ENCODE data around the gene AMIGO3.
A peak's percentile ranks its signal among the peaks of the same experiment; 100 is the strongest.
"Not testable (repeated sequence)": the region's sequence is repeated elsewhere in the genome, so short reads cannot be mapped to it uniquely, and the experiment has no call there.

Gene AMIGO3

GRCh38 chr3:49719214-49719884 is at the start of gene AMIGO3:
Gene AMIGO3, minus strand, starts transcription at chr3:49719684. Its CDS starts 219 bp downstream, at chr3:49719465.
- peak; percentile 83 for DNase-seq (ENCODE audit: low read depth)

GRCh38 chr3:49763981-49764380 is 44.5 kb upstream of the AMIGO3 start:
- no peak for DNase-seq (ENCODE audit: low read depth)

- DNase-seq (ENCODE audit: low read depth) = no peak
Measured at GRCh38 chr3:49761661-49762060, 42.2 kb upstream of the AMIGO3 start.

- no peak for DNase-seq (ENCODE audit: low read depth)
Measured at GRCh38 chr3:49759226-49759625, 39.7 kb upstream of the AMIGO3 start.

GRCh38 chr3:49757197-49757596 is 37.7 kb upstream of the AMIGO3 start:
- no peak for DNase-seq (ENCODE audit: low read depth)

GRCh38 chr3:49756036-49756435 is 36.6 kb upstream of the AMIGO3 start:
- no peak for DNase-seq (ENCODE audit: low read depth)

- DNase-seq (ENCODE audit: low read depth) = no peak
Measured at GRCh38 chr3:49754536-49754935, 35.1 kb upstream of the AMIGO3 start.

GRCh38 chr3:49751501-49751900 is 32.0 kb upstream of the AMIGO3 start:
- DNase-seq (ENCODE audit: low read depth) = no peak

GRCh38 chr3:49750056-49750455 is 30.6 kb upstream of the AMIGO3 start:
- DNase-seq (ENCODE audit: low read depth) = no peak

GRCh38 chr3:49748874-49749273 is 29.4 kb upstream of the AMIGO3 start:
- not testable (repeated sequence) for DNase-seq (ENCODE audit: low read depth)

GRCh38 chr3:49747792-49748480 is 28.5 kb upstream of the AMIGO3 start:
- no peak for DNase-seq (ENCODE audit: low read depth)

GRCh38 chr3:49745986-49746385 is 26.5 kb upstream of the AMIGO3 start:
- DNase-seq (ENCODE audit: low read depth) = no peak

- DNase-seq (ENCODE audit: low read depth) = no peak
Measured at GRCh38 chr3:49740427-49740826, 20.9 kb upstream of the AMIGO3 start.

- DNase-seq (ENCODE audit: low read depth) = no peak
Measured at GRCh38 chr3:49738067-49738713, 18.7 kb upstream of the AMIGO3 start.

GRCh38 chr3:49734752-49735151 is 15.3 kb upstream of the AMIGO3 start:
- no peak for DNase-seq (ENCODE audit: low read depth)

GRCh38 chr3:49733551-49733950 is 14.1 kb upstream of the AMIGO3 start:
- DNase-seq (ENCODE audit: low read depth) = no peak

- DNase-seq (ENCODE audit: low read depth) = no peak
Measured at GRCh38 chr3:49732597-49732996, 13.1 kb upstream of the AMIGO3 start.

- no peak for DNase-seq (ENCODE audit: low read depth)
Measured at GRCh38 chr3:49729966-49730609, 10.6 kb upstream of the AMIGO3 start.

- DNase-seq (ENCODE audit: low read depth) = no peak
Measured at GRCh38 chr3:49727924-49728361, 8.5 kb upstream of the AMIGO3 start.

- DNase-seq (ENCODE audit: low read depth) = no peak
Measured at GRCh38 chr3:49727154-49727923, 7.9 kb upstream of the AMIGO3 start.

- no peak for DNase-seq (ENCODE audit: low read depth)
Measured at GRCh38 chr3:49725906-49726681, 6.6 kb upstream of the AMIGO3 start.

All from activated T-helper 9 cell treated with anti-CD3 and anti-CD28 coated beads, Interleukin-2, amount 50 U/mL, for 16 hours (primary cell).